NCI-H1694 treated with DMSO at 0.1 percent for 48 hours (cell line): ENCODE measurements around the gene DAD1.
"Not testable (repeated sequence)": the region's sequence is repeated elsewhere in the genome, so short reads cannot be mapped to it uniquely, and the experiment has no call there.

ENCODE experiments used
- DNase-seq: peaks from one replicate; lab custom pipeline; 2025; lab: John Stamatoyannopoulos, UW

DAD1 gene

DNA sequence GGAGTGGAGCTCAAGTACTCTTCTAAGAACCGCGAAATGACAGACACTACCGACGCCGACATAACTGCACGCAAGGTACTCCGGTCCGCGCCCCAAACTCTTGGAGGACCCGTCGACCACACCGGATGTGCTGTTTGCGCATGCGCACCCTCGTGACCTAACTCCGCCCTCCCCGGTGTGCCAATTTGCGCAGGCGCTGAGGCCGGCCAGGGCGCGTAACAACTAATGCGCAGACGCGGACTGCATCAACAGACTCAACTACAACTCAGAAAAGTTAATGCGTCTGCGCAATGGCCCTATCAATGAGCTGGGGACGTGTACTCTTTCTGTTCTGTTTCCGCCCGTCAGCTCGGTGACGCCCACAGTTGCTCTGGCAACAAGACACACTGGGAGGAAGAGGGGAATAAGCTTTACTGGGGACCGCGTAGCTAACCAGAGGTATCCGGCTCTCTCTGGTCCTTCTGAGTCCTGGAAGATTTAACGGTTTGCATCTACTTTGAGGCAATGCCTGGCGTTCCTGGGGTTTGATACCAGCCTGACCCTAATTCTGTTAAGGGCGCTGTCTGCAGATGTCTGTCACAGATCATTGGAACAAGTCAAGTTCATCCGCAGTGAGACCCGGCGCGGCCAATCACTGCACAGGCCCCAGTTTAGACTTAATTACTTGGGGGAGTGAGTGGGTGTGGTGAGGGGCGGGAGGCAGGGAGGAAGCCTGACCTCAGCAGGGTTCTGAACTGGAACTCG, at the start of gene DAD1:
Gene DAD1, minus strand, starts transcription at position 129 of the 744 bp plus-strand sequence. Its CDS starts 67 bp downstream, at position 62.
- peak; percentile 99 for DNase-seq

- not testable (repeated sequence) for DNase-seq
Measured at GRCh38 chr14:22635980-22636379, 47.0 kb upstream of the DAD1 start.

- DNase-seq: no peak
Measured at GRCh38 chr14:22634233-22634900, 45.3 kb upstream of the DAD1 start.

DNA sequence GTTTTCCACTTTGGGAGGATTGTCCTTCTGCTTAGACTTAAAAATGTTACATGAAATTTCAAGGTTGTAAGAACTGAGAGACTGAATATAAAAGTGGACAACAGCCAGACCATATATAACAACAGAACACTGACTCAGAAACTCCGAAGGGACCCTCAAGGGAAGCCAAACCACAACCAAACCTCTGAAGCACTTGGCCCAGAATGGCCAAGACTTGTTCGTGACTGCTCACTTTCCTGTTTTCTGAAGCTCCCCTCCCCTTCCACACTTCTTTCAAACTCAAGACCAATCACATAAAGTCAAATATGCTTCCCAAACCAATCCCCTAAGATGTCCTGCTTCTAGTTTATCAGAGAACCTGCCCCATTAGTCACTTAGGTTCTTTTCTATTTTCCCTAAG, 41.5 kb upstream of the DAD1 start:
- no peak for DNase-seq

DNA sequence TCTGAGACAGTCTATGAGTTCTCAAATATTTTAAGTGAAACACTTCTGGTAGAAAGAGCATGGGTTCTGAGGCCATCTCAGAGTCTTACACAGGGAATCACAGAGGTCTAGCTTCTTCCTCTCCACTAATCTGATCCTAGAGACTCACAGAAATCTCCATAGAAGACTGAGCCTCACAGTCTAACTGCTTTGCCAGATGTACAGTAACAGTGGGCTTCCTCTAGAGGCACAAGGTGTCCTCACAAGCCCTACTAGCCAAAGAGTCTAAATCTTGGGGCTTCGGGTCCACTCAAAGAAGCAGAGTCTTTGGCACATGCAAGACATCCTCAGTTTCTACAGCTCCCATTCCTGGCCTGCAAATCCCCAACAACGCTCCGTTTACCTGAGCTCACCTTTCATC, 41.0 kb upstream of the DAD1 start:
- no peak for DNase-seq

- DNase-seq: no peak
Measured at GRCh38 chr14:22629361-22629760, 40.3 kb upstream of the DAD1 start.

DNA sequence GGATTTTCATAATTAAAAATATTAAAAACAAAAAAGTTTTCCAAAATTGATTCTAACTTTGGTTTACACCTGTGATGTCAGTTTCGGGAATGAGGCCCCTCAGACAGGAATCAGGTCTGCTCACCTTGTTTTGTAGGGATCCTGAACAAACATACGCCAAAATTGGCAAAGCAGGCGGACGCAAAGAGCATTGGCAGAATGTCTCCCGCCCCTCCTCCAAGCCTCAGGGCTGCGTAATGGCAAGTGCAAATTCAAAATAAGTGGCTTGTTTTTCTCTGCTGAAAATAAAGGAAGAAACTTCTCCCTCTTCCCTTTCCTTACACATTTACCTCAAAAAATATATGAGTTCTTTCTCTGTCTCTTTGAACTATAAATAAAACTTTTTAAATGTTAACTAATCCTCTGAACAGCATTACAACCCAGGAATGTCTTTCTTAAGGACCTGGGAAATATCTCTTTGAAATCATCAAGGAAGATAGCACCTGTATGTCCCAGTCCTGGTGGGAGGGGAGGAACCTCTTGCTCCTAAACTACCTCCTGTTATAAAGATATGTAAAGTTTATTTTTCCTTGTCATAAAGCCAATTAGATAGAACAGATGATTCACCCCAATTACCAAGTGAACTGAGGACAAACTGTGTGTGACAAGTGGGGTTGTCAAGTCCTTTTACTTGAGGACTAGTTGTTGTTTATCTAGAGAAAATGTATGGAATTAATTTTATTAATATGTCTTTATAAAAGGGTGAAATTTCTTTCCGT, 38.7 kb upstream of the DAD1 start:
- DNase-seq: no peak

- DNase-seq: no peak
Measured at GRCh38 chr14:22626590-22626989, 37.6 kb upstream of the DAD1 start.

- DNase-seq: no peak
Measured at GRCh38 chr14:22623047-22623446, 34.0 kb upstream of the DAD1 start.

GRCh38 chr14:22622255-22622654, 33.2 kb upstream of the DAD1 start:
- DNase-seq: no peak

- not testable (repeated sequence) for DNase-seq
Measured at GRCh38 chr14:22615765-22616164, 26.7 kb upstream of the DAD1 start.

DNA sequence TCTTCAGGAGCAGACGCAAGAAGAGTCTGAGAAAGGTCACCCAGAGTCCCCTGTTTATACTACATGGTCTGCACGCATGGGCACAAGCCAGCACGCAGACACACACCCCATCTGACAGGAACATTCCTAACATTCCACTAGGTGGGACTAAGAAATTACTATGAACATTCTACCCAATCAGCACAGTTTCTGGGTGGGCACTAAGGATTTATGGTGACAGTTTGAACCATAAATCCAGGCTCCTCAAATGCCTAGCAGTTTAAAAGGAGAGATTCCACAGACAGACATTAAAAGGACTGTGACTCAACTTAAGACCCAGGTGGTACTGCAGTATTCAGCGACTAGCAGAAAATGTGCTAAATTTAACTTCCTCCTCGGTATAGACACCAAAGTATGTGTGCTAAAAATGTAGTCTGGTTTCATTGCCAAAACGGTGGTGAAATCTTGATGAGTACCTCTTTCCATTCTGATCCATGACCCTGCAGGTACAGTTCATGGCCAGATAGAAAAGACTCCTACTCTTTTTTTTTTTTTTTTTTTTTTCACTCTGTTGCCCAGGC, 25.3 kb upstream of the DAD1 start:
- no peak for DNase-seq

GRCh38 chr14:22613736-22614239, 24.8 kb upstream of the DAD1 start:
- DNase-seq: no peak

- no peak for DNase-seq
Measured at GRCh38 chr14:22613106-22613695, 24.2 kb upstream of the DAD1 start.

DNA sequence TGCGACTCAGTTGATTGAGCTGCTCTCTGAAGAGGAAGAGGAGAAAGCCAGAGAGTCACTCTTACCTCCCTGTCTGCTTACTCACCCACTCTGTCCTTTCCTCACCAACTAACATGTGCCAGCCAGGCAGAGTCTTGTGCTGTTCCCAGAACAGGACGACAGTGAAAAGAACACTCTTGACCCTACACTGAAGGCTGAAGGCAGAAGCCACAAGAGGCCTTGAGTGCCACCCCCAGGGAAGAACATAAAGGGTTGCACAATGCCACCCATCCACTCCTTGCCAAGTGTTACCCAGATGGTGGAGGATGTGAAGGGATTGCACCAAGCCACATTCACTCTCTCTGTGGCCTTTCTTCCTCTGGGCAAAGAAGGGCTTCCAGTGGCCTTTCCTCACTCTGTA, 21.9 kb upstream of the DAD1 start:
- no peak for DNase-seq

DNA sequence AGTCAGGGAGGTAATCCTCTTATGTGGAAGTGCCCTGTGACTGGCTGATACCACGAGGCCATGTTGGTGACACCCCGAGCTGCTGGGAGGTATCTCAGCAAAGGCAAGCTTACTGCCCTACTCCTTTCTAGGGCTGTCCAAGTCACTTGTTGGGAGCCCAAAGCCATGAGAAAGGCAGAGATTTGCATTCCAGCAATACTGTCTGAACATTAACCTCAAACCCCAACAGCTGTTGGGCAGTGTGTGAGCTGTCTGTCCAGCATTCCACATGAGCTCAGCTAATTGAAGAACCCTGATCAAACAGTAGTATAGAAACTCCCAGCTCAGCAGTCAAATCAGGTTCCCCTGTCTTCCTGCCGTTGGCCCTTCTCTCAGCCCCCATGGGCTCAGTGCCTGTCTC, 18.3 kb upstream of the DAD1 start:
- DNase-seq: no peak

GRCh38 chr14:22606380-22606779, 17.4 kb upstream of the DAD1 start:
- DNase-seq: no peak

GRCh38 chr14:22602862-22603261, 13.8 kb upstream of the DAD1 start:
- no peak for DNase-seq

GRCh38 chr14:22601996-22602395, 13.0 kb upstream of the DAD1 start:
- no peak for DNase-seq

GRCh38 chr14:22601456-22601855, 12.4 kb upstream of the DAD1 start:
- DNase-seq: no peak

DNA sequence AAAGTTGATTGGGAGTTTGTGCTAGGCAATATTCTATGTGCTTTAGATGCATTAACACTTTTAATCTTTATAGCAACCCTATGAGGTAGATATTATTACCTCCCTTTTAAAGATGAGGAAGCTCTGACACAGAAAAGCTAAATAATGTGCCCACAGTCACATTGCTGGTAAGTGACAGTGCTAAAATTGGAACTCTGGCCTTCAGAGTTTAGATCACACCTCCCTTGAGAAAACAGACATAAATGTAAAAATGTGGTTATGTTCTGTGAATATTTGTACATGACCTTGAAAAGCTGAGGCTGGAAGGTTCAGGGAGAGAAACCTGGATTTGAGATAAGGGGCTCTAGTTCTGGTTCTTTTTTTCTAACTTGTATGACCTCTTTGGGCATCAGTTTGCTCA, 11.0 kb upstream of the DAD1 start:
- no peak for DNase-seq

GRCh38 chr14:22599349-22599748, 10.3 kb upstream of the DAD1 start:
- no peak for DNase-seq
